HG03139 (cell line): Measurements from ENCODE around the gene MTMR4.
A peak's percentile ranks its signal among the peaks of the same experiment; 100 is the strongest.
"Not testable (repeated sequence)": the region's sequence is repeated elsewhere in the genome, so short reads cannot be mapped to it uniquely, and the experiment has no call there.

Source experiments
- ATAC-seq: cut with Tn5 transposase; IDR thresholded peaks from one replicate; pipeline ENCODE4 v1.9.1; 2021; ENCODE audit not compliant: unreplicated experiment

MTMR4 gene

DNA sequence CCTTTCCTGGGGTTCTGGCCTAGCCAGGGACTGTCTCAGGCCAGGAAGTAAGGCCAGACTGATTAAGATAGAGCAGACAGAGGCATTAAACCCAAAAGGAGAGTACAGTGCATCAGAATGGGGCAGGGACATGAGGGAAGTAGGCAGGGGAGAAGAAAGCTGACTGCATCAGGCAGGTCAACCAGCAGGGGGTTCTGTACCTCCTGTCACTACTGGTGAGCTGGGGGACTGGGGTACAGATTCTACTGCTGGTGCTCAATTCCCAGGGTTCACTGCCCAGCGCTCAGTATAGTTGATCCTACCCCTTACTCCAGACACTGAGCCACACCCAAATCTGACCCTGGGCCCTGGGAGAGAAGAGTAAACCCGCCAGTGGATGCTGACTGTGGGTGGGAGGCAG is 12.9 kb upstream of the MTMR4 start:
- no peak for ATAC-seq

DNA sequence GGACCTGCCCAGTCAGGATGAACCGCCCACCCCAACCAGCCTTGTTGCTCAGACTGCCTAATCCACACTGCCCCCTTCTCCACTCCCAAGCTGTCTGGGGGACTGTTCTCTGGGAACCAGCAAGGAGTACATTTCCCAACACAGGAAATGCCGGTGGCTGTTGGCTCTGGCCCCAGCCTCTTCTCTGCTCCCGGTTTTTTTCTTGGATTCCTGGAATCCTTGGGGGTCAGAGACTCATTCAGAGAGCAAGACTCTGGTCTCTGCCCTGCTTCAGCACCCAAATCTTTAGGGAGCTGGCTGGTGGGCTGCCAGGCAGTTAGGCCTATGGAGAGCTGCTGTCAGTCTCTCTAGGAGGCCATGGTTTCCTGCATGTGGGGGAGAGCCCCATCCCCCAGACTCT is 10.8 kb upstream of the MTMR4 start:
- no peak for ATAC-seq

- ATAC-seq, result no peak
Measured at GRCh38 chr17:58521680-58522079, 7.2 kb upstream of the MTMR4 start.

GRCh38 chr17:58520843-58521430 is 6.5 kb upstream of the MTMR4 start:
- ATAC-seq, result no peak

DNA sequence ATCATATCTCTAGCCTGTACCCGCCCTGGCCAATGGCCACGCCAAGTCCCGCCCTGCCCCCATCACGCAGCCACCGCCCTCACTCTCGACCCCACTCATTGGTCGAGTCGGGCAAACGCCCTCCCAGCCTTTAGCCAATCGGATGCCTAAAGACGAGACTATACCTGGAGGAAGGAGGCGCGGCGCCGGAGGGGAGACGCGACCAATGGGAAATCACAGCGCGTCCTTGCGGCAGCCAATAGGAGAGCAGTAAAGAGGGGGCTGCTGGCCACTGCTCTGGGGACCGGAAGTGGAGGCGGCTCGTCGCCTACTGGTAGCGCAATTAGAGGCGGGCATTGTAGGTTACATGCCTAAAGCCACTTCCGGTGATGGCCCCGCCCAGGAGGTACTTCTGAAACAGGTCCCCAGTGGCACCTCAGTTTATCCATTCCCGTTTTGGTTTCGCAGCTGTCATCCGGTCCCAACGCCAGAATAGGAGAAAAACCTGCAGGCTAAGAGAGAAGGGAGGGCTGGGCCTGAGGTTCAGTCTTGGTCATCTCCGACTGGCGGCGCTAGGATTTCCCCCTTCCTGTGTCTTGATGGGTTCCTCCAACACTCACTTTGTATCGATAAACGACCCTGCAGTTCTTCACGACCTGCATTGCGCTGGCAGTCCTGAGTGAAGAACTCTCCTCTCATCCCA is 3.6 kb upstream of the MTMR4 start:
- ATAC-seq, result peak; percentile 74

DNA sequence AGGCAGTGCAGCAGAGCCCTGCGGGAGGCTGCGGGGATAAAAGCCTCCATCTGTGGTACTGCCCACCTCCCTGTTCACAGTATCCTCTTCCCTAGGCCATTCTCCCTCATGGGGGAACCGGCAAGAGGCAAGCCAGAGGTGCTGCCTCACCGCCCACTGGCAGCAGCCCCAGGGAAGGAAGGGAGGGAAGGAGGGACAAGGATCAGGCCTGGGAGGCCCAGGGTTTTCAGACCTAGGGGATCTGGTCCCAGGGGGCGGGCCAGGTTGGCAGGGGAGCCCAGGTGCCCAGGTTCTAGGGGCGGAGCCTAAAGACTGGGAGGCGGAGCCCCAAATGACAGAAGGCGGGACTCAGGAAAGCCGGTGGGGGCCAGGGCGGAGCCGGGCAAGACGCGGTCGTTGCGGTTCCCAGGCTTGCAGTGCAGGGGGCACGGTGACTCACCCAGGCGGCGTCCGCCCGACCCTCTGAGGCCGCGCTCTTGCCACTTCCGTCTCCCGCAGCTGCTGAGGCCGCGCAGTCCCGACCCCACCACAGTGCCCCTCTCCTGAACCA is 3.0 kb upstream of the MTMR4 start:
- ATAC-seq, result no peak

DNA sequence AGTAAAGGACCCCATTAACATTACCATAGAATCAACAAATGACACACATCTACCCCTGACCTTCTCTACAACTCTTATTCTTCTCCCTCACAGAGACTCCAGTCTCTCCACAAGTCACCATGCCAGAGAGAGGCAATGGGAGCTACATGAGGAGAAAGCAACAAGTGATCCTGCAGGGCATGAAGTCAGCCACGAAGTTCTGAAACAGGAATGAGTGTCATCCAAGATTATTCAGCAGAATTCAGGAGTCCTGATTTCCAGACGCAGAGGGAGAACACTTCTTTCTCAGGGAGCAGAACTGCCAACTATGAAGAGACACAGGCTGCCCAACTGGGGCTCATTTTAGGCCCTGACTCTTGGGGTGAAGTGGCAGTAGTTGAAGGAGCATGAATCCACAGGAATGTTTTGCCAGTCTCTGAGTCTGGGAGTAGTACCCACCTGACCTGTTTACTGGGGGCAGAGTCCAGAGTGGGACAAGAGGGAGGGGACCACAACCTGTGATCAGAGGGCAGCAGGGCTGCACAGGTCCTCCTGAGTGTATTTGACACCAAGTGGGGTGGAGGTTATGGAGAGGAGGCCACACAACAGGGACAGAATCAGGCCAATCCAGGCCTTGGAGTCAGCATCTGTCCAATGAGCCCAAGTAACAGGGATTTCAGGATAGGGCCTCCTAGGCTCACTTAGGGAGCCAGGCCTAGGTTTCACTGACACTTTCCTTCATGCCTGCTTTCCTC is 2.4 kb upstream of the MTMR4 start:
- ATAC-seq, result no peak

GRCh38 chr17:58515286-58515685 is 848 bp upstream of the MTMR4 start:
- no peak for ATAC-seq

DNA sequence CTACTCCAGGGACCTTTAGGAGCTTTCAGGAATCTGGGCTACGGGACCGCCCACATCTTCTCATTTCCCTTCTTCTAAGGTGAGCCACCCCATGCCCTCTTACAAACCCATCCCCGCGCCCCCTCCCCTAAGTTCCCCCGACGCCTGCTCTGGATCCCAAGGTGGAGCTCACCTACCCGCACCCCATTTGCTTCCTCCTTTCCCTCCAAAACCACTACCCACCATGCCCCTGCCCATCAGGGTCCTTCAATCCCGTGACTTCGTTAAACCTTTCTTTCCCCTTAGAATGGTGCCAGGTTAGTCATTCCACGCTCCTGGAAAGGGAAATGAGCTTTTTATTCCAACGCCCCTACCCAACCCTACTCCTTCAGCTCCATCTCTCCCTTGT is 326 bp upstream of the MTMR4 start:
- ATAC-seq, result no peak

GRCh38 chr17:58513267-58513964 is 1.0 kb downstream of the MTMR4 start:
- no peak for ATAC-seq

DNA sequence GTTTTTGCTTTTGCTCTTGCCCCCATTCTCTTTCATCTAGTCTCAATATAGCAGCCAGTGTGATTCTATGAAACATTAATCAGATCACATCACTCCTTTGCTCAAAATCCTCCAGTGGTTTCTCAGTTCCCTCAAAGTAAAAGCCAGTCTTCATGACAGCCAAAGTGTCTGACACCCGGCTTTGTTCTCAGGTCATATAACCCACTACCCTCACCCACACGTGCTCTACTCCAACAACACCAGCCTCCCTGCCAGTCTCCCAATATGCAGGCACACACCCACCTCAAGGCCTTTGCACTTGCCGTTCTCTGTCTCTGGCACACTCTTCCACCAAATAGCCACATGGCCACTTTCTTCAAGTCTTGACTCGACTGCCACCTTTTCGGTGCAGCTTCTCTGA is 4.4 kb downstream of the MTMR4 start:
- no peak for ATAC-seq

DNA sequence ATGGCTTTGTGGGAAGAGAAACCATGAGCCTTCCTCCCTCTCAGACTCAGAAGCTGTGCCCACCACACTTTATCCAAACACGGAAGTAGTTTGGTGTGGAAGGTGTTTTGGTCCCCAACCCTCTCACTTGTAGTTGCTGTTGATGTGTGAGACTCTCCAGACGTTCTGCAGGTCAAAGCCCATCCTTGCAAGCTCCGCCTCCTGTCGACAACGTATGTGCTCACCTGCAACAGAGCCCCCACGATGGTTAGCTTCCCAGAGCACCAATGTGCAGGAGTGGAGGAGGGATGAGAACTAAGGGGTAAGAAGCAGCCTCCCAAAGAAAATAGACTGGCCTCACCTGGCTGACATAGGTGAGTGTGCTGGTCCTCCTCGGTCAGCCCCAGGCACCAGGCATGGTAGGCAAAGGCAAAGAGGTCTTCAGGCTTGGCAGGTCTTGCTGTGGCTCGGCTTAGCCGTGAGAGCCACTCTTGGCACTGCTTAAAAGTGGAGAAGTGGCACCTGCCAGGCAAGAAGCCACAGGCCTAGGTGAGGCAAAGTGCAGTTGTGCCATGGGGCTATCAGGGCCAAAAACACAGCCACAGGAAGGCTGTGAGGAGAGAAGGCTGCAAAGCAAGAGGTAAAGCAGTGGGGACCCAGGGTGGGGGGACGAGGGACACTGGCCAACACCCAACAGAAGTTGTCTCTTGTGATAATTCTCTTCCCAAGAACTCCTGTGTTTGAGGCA is 5.9 kb downstream of the MTMR4 start:
- no peak for ATAC-seq

GRCh38 chr17:58507123-58507634 is 7.3 kb downstream of the MTMR4 start:
- ATAC-seq, result no peak

GRCh38 chr17:58506354-58507080 is 7.9 kb downstream of the MTMR4 start:
- no peak for ATAC-seq

- peak; percentile 78 for ATAC-seq
Measured at GRCh38 chr17:58504826-58505351, 9.5 kb downstream of the MTMR4 start.

DNA sequence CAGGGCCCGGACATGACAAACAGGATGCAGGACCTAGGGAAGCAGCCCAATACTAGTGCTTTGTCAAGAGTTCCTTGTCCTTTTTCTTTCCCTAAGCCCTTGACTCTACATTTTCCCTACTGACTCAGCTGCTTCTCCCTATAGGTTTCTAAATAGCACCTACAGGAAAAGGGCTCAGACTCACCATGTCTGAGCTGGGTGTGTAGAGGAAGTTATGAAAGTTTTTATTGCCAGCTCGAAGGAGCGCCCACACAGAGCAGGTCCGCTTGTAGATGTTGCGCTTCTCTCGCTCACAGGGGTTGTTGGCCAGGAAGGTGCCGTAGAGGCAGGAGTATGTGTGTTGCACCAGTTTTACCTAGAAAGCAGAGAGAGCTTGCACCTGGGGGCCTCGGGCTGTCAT is 10.6 kb downstream of the MTMR4 start:
- ATAC-seq, result no peak

GRCh38 chr17:58503134-58503533 is 11.3 kb downstream of the MTMR4 start:
- ATAC-seq, result not testable (repeated sequence)

DNA sequence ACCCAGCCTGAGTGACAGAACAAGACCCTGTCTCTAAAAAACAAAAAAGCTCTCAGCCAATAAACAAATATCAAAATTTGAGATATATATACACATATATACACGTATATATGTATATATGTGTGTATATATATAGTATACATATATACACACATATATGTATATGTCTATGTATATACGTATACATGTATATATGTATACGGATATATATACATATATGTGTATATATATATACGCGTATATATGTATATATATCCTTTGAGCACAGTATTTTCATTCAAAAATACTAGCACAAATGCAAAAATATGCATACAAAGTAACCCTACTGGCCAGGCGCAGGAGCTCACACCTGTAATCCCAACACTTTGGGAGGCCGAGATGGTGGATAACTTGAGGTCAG is 13.0 kb downstream of the MTMR4 start:
- no peak for ATAC-seq

GRCh38 chr17:58498177-58498828 is 16.1 kb downstream of the MTMR4 start:
- no peak for ATAC-seq
